Epithelial cell of prostate (primary cell): ENCODE measurements around the gene MESP2.
A peak's percentile ranks its signal among the peaks of the same experiment; 100 is the strongest.

Source experiments
- DNase-seq: peaks from one replicate; pipeline ENCODE4 v3.0.0-alpha.2; 2011; ENCODE audit warnings: low read depth, low spot score
- H3K27ac ChIP-seq: fragments of 450-650 bp; 2 replicates; pipeline ENCODE4 v1.5.1; 2017; ENCODE audit warnings: mild to moderate bottlenecking

Gene MESP2

DNA sequence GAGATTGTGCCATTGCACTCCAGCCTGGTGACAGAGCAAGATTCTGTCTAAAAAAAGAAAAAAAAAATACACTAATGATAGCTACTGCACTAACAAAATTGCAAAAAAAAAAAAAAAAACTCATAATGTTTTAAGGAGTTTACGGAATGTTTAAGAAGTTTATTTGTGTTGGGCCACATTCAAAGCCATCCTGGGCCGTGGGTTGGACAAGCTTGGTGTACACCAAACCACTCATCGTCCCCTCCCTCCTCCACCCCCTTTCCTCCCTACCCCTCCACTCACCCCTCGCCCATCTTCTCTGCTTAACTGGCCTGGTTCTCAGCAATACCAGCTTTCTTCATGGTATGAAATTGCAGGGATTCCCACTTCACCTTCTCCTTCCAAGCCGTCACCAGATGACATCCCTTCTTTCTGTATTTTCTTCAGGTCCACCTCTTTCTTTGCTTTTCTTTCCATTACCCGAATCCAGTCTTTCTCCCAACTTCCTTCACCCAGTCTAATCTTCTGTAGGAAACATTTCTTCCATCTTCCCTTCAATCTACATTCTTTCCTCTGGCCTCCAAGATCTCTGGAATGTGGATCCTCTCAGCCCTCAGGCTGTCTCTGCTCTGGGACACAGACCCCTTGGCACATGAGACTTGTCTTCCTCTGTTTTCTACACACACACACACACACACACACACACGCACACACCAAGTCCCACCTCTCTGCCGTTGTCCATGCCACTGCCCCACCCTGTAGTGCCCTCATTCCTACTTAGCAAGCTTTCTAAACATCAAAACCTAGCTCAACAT lies 21.6 kb upstream of the MESP2 start:
- H3K27ac ChIP-seq, result no peak overlapping the region
- DNase-seq, result no peak

GRCh38 chr15:89755701-89756100 lies 20.4 kb upstream of the MESP2 start:
- DNase-seq, result no peak
- no peak overlapping the region for H3K27ac ChIP-seq

DNA sequence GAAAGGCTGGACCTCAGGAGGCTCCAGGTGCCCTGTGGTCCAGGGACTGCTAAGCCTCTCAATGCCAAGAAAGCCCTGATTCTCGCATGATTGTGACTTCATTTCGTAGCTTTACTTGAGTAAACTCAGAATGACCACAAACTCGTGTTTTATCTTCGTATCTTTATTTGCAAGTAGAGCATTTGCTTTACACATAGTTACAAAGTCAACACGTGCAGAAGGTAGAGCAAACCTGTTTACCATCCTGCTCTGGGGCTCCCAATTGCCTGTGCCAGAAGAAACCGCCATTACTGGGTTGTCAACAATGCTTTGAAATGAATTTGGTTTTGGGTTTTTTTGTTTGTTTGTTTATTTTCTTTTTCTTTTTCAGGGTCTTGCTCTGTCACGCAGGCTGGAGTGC lies 19.2 kb upstream of the MESP2 start:
- DNase-seq, result no peak
- H3K27ac ChIP-seq, result no peak overlapping the region

GRCh38 chr15:89758283-89758682 lies 17.8 kb upstream of the MESP2 start:
- no peak overlapping the region for H3K27ac ChIP-seq
- no peak for DNase-seq

- no peak overlapping the region for H3K27ac ChIP-seq
- no peak for DNase-seq
Measured at GRCh38 chr15:89758981-89759380, 17.2 kb upstream of the MESP2 start.

DNA sequence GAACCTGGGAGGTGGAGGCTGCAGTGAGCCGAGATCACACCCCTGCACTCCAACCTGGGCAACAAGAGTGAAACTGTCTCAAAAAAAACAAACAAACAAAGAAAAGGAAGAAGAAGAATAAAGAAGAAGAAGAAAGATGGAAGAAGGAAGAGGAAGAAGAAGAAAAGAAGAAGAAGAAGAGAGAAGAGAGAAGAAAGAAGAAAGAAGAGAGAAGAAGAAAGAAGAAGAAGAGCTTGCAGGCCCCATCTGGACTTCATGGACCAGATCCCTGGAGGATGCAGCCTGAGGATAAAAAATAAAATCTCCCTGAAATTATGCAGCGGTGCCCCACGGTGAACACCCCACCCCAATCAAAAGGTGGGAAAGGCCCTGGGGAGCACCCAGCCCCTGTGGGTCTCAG lies 16.3 kb upstream of the MESP2 start:
- no peak overlapping the region for H3K27ac ChIP-seq
- DNase-seq, result no peak

DNA sequence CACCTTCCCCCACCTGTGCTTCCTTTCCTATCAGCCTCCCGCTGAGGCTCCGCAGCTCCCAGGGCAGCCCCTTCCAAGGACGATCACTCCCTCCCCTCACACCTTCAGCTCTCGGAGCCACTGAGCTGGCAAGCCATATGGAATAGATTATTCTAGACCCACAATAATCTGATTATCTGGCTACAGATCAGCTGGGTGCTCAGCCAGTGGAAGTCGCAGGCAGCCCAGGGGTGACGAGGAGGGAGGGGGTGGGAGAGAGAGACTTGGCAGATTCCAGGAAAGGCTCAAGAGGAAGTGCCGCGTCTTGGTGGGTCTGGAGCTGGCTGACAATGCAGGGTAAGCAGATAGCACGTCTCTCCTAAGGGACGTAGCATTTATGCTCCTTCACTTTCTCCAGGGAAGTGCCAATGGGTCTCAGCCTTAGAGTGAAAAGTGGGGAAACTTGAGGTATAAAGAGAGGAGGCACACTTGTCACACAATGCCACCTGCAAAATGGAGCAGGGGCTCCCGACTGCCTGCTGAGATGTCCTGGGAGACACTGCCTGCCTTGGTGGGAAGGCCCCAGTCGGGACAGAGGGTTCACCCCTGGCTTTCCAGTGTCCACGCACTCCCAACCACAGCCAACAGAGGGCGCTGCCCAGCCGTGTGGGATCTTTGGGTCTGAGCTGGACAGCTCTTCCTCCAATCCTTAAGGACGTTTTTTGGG lies 15.7 kb upstream of the MESP2 start:
- no peak for DNase-seq
- H3K27ac ChIP-seq, result no peak overlapping the region

DNA sequence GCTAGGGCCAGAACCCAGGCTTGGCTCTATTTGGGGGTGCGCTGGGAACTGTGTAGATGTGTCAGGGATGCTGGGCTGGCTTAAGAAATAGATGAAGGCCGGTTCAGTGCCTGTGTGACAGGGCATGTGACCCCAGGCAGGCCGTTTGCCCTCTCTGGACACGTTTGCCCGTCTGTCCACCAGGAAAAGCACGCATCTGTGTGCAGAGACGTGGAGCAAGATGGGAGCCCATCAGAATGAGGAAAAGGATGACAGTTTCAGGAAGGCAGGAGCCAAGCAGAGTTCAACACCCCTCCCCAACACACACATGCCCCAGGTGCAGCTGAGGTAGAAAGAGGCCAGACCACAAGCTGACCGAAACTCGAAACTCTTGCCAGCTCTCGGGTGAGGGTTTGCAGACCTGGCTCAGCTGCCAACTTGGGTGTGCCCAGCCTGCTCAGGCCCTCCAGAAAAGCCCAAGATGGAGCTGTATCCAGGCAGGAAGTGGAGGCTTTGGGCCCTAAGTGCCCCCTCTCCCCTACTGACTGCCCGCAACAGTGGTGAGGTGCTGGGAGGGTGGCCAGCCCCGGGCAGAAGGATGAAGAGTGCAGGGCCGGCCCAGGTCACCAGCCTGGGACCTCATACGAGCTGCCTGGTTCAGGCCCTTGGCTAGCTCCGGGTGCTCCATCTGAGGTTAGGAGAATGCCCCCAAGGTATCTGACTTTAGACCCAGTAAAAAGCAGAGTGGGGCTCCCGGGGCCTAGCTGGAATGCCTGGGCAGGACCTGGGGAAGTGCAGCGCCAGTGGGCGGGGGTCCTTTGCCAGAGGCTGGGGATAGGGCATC lies 14.9 kb upstream of the MESP2 start:
- DNase-seq, result peak; percentile 33
- H3K27ac ChIP-seq, result no peak overlapping the region

GRCh38 chr15:89761929-89762328 lies 14.2 kb upstream of the MESP2 start:
- H3K27ac ChIP-seq, result no peak overlapping the region
- no peak for DNase-seq

DNA sequence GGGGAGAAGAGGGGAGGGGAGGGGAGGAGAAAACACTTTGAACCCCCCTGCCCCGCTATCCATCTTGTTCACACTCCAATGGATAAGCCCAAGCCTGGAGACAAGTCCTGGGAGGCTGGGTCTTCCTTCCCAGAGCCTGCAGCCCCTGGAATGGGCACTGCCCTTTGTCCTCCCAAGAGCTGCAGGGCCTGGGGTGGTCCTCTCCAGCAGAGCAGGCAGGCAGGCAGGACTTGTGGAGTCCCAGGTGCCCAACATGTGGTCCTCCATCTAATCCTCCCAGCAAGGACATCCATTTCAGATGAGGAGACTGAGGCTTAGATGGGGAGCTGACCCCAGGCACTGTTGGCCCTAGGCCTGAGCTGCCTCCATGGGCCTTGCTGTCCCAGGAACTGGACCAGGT lies 10.4 kb upstream of the MESP2 start:
- H3K27ac ChIP-seq, result no peak overlapping the region

GRCh38 chr15:89766357-89767311 lies 9.5 kb upstream of the MESP2 start:
- no peak for DNase-seq

More for the DNA sequence above, 10.4 kb upstream of the MESP2 start:
- DNase-seq, result no peak

DNA sequence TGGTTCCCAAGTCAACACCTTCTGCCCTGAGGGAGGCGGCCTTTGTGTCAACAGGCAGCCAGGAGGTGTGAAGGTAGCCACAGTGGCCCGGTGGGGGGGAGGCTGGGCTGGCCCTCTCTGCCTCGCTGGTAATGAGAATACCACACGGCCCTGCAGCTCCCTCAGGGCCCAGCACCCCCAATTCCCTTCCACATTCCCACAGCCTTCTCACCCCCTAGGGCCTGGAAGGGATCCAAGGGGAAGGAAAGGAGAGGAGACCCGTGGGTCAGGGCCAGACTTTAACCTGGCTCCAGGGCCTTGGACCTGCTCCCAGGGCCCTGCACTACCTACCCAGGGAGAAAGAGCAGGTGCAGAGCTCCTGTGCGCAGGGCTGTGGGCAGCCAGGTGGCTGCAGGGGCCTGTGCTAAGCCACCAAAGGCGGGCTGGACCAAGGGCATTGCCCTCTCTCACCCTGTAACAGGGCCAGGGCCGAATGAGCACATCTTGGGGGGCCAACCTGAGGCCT lies 8.7 kb upstream of the MESP2 start:
- no peak overlapping the region for H3K27ac ChIP-seq
- DNase-seq, result no peak

More at GRCh38 chr15:89766357-89767311, 9.5 kb upstream of the MESP2 start:
- no peak overlapping the region for H3K27ac ChIP-seq

GRCh38 chr15:89768071-89768500 lies 8.0 kb upstream of the MESP2 start:
- H3K27ac ChIP-seq, result no peak overlapping the region
- DNase-seq, result no peak

GRCh38 chr15:89769366-89769765 lies 6.8 kb upstream of the MESP2 start:
- no peak overlapping the region for H3K27ac ChIP-seq
- no peak for DNase-seq

- H3K27ac ChIP-seq, result no peak overlapping the region
- DNase-seq, result no peak
Measured at GRCh38 chr15:89770041-89770440, 6.1 kb upstream of the MESP2 start.

DNA sequence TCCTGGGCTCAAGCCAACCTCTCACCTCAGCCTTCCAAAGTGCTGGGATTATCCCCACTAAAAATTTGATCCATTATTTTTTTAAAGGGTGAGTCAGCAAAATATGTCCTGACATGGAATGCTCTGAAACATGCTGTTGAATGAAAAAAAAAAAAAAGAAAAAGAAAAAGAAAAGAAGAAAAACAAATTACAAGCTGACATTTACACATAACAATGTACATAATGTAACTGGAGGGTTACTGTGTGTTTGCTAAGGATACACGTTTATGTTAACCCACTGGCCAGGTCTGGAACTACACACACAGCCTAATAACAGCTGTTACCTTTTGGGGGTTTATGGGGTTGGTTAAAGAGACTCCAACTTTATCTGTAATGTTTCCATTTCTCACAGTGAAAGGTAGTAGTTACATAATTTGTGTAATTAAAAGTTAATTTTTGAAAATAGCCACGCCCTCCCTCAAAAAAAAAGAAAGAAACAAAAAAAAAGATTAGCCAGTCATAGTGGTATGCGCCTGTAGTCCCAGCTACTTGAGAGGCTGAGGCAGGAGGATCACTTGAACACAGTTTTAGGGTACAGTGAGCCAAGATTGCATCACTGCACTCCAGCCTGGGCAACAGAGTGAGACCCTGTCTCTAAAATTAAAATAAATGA lies 3.1 kb upstream of the MESP2 start:
- H3K27ac ChIP-seq, result peak overlapping the region; percentile 13
- no peak for DNase-seq

DNA sequence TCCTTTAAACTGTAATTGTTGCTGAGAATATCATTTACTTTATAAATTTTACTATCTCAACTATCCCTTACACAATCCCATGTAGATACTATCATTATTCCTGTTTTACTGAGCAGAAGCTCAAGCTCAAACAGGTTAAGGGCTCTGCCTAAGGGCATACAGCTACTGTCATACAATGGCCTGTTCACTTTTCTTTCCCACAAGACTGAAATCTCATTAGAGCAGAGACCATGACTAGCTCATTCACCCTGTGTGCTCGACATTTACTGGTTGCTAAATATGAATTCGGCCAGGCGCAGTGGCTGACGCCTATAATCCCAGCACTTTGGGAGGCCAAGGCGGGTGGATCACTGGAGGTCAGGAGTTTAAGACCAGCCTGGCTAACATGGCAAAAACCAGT lies 1.6 kb upstream of the MESP2 start:
- peak overlapping the region; percentile 61 for H3K27ac ChIP-seq
- DNase-seq, result peak; percentile 77

GRCh38 chr15:89775815-89776214 lies 317 bp upstream of the MESP2 start:
- DNase-seq, result no peak
- H3K27ac ChIP-seq, result no peak overlapping the region
